ENCODE results near the gene CDC42BPG.

The CDC42BPG gene

GRCh38 chr11:64848826-64849597, 4.6 kb upstream of the CDC42BPG start:
- peak overlapping the region; percentile 7; the same call in 1 of the 2 replicates for H3K27ac ChIP-seq
- 0 out of 2 replicates have a peak, but pooled peaks have one; percentile 8 for TF ChIP-seq CTCF (conservative IDR thresholded peaks at IDR 0.05)

- TF ChIP-seq CTCF (conservative IDR thresholded peaks at IDR 0.05) = no peak
- peak overlapping the region; percentile 88; the same call in 1 of the 2 replicates for H3K27ac ChIP-seq
Observed at GRCh38 chr11:64848214-64848825, 3.9 kb upstream of the CDC42BPG start.

DNA sequence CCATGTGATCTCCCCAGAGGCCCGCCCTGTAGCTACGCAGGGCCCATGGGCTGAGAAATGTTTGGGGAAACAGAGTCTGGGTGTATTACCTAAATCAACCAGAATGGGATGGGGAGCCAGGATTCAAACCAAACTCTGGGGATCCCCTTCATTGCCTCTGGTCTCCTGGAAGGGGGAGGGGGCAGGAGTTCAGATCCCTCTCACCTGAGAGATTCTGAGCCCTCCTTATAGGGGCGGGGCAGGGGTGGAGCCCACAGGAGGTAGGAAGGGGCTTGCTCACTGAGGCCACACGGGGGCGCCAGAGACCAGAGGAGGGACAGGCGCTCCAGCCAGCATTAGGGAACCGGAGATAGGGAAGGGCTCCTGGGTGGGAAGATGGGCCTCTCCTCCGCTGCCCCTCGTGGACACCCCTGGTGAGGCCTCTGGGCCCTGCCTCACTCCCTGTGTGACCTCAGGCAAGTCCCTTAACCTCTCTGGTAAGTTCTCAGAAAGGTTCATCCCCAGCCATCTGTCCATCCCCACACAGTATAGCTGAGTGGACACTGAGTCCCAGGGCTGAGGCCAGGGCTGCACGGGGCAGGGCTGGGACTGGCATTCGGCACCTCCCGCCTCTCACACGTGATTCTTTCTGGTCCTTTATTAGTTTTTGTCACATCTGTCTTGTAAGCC, 2.7 kb upstream of the CDC42BPG start:
- H3K27ac ChIP-seq = peak overlapping the region; percentile 88
- peak; percentile 100 for TF ChIP-seq CTCF (conservative IDR thresholded peaks at IDR 0.05)

- H3K27ac ChIP-seq = peak overlapping the region; percentile 88
Observed at GRCh38 chr11:64845776-64846129, 1.3 kb upstream of the CDC42BPG start.

GRCh38 chr11:64845129-64845775, 799 bp upstream of the CDC42BPG start:
- TF ChIP-seq CTCF (conservative IDR thresholded peaks at IDR 0.05) = no peak
- peak overlapping the region; percentile 88 for H3K27ac ChIP-seq

DNA sequence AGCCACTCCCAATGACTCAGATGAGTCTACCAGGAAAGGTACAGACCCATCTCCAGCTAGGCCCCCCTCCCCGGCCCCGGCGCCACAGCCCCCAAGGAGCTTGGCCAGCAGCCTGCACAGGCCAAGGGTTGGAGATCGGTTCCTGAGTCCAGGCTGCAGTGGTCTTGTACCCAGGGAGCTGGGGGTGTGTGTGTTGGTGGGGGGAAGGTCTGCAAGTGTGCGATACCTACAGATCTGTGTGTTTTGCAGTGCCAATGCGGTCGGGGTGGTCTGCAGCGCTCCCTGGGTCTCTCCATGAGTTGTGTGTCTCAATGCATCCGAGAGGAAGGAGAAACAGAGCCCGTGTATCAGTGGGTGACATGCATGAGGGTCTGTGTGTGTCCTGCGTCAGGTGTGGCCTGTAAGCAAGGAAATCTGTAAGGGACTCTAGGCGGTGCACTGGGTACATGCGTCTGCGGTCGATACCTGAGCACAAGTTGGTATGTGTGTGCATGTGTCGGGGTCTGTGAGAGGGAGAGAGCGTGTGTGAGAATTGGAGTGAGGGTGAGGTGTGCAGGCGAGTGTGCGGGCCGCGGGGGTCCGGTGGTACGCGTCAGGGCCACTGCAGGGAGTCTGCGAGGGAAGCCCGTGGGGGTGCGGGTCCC, 645 bp downstream of the CDC42BPG start:
- H3K27ac ChIP-seq = peak overlapping the region; percentile 88
- TF ChIP-seq CTCF (conservative IDR thresholded peaks at IDR 0.05) = 0 out of 2 replicates have a peak, but pooled peaks have one; percentile 60

- TF ChIP-seq CTCF (conservative IDR thresholded peaks at IDR 0.05) = no peak
- peak overlapping the region; percentile 88 for H3K27ac ChIP-seq
Observed at GRCh38 chr11:64842851-64843685, 1.4 kb downstream of the CDC42BPG start.
